ENCODE data around the gene AVPI1.

The AVPI1 gene

GRCh38 chr10:97686962-97687784, at the start of gene AVPI1:
Gene AVPI1, minus strand, starts transcription at chr10:97687241. Its CDS starts 7,336 bp downstream, at chr10:97679905.
- in situ Hi-C loops (cut with HindIII; ENCODE audit: low sequenced_read_pairs), result loop anchor here (5.0 kb wide), 1 partner anchor 40 kb away; no protein-coding TSS in a partner anchor
- peak within 1 kb of the TSS; percentile 64 for H3K4me3 ChIP-seq (ENCODE audit: low read depth, low read length)
- DNase-seq (ENCODE audit: low read depth), result peak; percentile 76
- no peak for TF ChIP-seq CTCF (IDR thresholded peaks at IDR 0.05; ENCODE audit: low read depth, low read length, missing control alignments)

- in situ Hi-C loops (cut with HindIII; ENCODE audit: low sequenced_read_pairs), result no loop called here
- no peak for DNase-seq (ENCODE audit: low read depth)
- TF ChIP-seq CTCF (IDR thresholded peaks at IDR 0.05; ENCODE audit: low read depth, low read length, missing control alignments), result no peak
- H3K4me3 ChIP-seq (ENCODE audit: low read depth, low read length), result peak overlapping the region; percentile 98
Measured at GRCh38 chr10:97736403-97736901, 49.4 kb upstream of the AVPI1 start.

GRCh38 chr10:97734021-97734420, 47.0 kb upstream of the AVPI1 start:
- in situ Hi-C loops (cut with HindIII; ENCODE audit: low sequenced_read_pairs), result no loop called here
- TF ChIP-seq CTCF (IDR thresholded peaks at IDR 0.05; ENCODE audit: low read depth, low read length, missing control alignments), result no peak
- no peak for DNase-seq (ENCODE audit: low read depth)
- no peak overlapping the region for H3K4me3 ChIP-seq (ENCODE audit: low read depth, low read length)

- TF ChIP-seq CTCF (IDR thresholded peaks at IDR 0.05; ENCODE audit: low read depth, low read length, missing control alignments), result no peak
- in situ Hi-C loops (cut with HindIII; ENCODE audit: low sequenced_read_pairs), result no loop called here
- H3K4me3 ChIP-seq (ENCODE audit: low read depth, low read length), result no peak overlapping the region
- no peak for DNase-seq (ENCODE audit: low read depth)
Measured at GRCh38 chr10:97733256-97733655, 46.2 kb upstream of the AVPI1 start.

GRCh38 chr10:97732052-97732359, 45.0 kb upstream of the AVPI1 start:
- no peak for TF ChIP-seq CTCF (IDR thresholded peaks at IDR 0.05; ENCODE audit: low read depth, low read length, missing control alignments)
- in situ Hi-C loops (cut with HindIII; ENCODE audit: low sequenced_read_pairs), result no loop called here
- no peak for DNase-seq (ENCODE audit: low read depth)
- H3K4me3 ChIP-seq (ENCODE audit: low read depth, low read length), result no peak overlapping the region

- TF ChIP-seq CTCF (IDR thresholded peaks at IDR 0.05; ENCODE audit: low read depth, low read length, missing control alignments), result peak; percentile 88
- DNase-seq (ENCODE audit: low read depth), result peak; percentile 55
- in situ Hi-C loops (cut with HindIII; ENCODE audit: low sequenced_read_pairs), result no loop called here
- no peak overlapping the region for H3K4me3 ChIP-seq (ENCODE audit: low read depth, low read length)
Measured at GRCh38 chr10:97731346-97732051, 44.5 kb upstream of the AVPI1 start.
